IPS-11a (cell line): Measurements from ENCODE around the gene PCK2.

Experiments
- H3K4me3 ChIP-seq: one replicate; pipeline ENCODE4 v1.5.1; 2013; ENCODE audit warnings: low read depth, low read length, control low read depth

Gene PCK2

DNA sequence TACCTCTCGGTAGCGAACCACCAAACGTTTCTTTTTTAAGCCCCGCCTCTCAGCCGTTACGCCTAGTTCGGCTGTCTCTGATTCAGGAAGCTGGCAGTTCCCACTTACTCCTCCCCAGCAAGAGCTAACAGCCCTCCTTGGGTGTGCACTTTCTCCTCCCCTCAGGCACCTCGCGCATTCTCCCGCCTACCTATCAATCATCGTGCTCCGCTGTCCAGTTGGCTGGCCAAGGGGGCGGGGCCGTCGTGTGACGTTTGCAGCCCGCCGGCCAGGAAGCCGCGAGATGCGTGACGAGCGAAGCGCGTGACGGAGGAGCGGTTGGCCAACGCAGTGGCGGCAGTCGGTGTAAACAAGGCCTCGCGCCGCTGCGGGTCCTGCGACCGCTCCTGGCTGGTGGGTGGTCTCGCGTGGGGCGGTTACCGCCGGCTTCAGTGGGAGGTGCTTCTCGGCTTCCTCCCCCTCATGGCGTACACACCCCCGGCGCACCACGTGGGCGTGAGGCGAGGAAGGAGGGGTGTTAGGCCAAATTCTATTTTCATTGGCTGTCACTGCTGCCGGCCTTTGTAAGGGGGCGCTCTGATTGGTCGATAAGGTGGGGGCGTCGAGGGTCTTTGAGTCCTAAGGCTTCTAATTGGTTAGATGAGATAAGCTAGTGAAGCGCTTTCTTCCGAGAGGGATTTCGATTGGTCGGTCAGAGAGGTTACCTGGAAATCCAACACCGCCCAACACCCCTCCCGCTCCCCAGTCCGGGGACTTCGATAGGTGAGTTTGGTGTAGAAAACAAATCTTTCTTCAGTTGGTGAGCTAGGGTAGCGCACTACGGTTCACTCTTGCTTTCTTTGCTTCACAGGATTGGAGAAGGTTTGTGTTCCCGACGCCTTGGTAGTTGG is 20.7 kb downstream of the PCK2 start, which contains the start of the genes DCAF11 and NRL:
Gene DCAF11, plus strand, starts transcription at position 246 of the 890 bp plus-strand sequence. CDS start 818 bp downstream, outside the sequence.
Gene NRL, minus strand, starts transcription at position 418 of the 890 bp plus-strand sequence. CDS start 32,101 bp downstream, outside the sequence.
- H3K4me3 ChIP-seq = peak within 1 kb of the TSS; percentile 94

DNA sequence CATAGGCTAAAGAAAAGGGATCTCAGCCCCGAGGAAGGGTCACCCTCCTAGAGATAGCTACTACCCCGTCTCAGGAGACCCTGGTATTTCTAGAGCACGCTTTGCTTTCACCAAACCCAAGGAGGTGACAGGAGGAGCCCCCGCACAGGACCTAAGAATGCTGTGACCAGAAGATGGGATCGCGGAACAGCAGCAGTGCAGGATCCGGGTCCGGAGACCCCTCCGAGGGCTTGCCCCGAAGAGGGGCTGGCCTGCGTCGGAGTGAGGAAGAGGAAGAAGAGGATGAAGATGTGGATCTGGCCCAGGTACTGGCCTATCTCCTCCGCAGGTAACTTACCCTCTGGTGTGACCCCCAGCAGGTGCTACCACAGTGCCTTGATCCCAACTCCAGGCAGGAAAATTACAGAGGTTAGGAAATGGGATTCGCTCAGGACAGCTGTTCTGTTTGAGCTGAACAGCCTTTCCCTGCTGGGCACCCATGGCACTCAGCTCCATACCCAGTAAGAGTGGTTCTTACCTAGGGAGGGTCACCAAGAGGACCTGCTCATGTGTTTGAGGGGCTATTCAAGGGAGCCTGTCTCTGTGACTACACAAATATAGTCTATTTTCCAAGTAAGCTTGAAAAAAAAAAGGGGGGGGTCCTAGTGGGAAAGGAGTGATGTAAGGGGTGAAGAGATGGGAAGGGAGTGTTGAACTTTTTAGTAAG is 21.5 kb downstream of the PCK2 start:
- peak overlapping the region; percentile 94 for H3K4me3 ChIP-seq

DNA sequence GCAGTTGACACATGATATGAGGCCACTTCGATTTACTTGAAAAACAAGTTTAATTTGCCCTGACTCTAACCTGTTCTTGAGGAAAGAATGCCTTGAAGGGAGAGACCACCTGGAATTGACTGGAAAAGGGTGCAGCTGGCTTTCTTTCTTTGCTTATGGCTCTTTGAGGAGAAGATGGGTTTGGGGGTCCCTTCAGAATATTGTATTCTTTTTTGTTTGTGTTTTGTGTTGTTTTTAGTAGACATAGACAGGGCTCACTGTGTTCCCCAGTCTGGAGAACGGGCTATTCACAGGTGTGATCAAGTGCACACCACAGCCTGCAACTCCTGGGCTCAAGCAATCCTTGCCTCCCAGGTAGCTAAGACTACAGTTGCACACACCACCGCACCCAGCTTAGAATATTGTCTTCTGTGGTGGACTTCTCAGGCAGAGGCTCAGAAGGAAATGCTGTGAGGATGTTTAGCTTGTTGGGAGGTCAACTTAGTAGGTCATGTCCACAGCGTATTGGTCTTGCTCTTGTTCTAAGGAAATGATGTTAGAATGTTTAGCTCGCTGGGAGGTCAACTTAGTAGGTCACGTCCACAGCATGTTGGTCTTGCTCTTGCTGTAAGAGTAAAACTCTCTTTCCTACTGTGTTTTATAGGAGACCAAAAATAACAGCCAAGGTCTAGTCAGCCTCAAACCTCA is 22.2 kb downstream of the PCK2 start:
- H3K4me3 ChIP-seq = no peak overlapping the region

DNA sequence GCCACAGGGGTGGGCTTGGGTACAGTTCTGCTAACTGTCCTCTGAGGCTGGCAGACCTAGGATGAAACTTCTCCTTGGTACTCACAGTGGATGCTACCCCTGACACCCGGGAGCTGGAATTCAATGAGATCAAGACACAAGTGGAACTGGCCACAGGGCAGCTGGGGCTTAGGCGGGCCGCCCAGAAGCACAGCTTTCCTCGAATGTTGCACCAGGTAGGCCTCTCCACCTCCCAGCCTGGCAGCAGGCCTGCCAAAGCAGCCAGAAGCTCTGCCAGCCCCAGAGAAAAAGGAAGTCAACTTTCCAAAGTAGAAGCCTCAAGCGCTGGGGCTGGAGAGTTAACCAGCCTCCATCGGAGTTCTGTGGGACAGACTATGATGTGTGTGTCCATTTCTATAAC is 23.1 kb downstream of the PCK2 start:
- H3K4me3 ChIP-seq = no peak overlapping the region

DNA sequence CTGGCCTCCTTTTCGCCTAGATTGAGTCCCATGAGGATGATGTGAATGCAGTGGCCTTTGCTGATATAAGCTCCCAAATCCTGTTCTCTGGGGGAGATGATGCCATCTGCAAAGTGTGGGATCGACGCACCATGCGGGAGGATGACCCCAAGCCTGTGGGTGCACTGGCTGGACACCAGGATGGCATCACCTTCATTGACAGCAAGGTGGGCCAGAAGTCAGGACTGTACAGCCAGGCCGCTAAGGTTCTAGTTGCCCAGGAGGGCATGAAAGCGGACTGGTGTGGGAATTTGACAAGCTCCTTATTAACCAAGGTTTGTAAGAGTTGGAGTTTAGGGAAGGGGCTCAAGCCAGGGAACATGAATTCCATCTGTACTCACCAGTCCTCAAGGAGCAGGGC is 25.6 kb downstream of the PCK2 start:
- no peak overlapping the region for H3K4me3 ChIP-seq

DNA sequence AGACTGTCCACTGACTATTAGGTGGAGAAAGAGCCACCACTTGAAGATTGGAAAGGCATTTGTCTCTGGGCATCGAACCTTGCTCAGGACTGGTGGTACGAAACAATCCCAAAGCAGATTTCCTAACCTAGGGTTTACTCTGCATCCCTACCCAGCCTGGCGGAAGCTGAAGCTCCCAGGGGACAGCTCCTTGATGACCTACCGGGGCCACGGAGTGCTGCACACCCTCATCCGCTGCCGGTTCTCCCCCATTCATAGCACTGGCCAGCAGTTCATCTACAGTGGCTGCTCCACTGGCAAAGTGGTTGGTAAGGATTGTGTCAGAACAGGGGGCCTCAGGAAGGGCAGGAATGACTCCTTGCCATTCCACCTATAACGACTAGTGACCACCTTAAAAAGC is 27.1 kb downstream of the PCK2 start:
- H3K4me3 ChIP-seq = no peak overlapping the region

DNA sequence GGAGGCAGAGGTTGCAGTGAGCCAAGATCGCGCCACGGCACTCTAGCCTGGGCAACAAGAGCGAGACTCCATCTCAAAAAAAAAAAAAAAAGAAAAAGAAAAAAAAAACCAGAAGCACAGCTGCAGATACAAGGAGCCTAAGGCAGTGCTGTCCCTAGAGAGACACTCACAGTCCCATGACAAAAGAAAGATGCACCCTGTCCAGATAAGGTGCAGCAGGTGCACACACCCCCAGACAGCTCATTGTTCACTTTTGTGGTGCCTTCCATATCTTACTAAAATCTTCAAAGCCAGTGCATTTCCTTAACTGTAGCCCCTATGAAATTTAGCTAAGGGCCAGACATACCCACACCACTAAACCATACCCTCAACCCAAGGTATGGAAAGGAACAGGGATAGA is 28.3 kb downstream of the PCK2 start:
- H3K4me3 ChIP-seq = no peak overlapping the region

DNA sequence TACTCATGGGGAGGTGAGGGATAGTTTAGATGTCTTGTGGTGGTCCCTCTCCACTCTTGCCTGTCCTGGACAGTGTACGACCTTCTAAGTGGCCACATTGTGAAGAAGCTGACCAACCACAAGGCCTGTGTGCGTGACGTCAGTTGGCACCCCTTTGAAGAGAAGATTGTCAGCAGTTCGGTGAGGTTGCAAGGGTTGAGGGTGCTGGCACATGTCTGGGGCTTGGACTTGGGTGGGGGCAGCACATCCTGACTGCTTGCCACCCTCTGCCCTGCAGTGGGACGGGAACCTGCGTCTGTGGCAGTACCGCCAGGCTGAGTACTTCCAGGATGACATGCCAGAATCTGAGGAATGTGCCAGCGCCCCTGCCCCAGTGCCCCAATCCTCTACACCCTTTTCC is 28.8 kb downstream of the PCK2 start:
- no peak overlapping the region for H3K4me3 ChIP-seq

DNA sequence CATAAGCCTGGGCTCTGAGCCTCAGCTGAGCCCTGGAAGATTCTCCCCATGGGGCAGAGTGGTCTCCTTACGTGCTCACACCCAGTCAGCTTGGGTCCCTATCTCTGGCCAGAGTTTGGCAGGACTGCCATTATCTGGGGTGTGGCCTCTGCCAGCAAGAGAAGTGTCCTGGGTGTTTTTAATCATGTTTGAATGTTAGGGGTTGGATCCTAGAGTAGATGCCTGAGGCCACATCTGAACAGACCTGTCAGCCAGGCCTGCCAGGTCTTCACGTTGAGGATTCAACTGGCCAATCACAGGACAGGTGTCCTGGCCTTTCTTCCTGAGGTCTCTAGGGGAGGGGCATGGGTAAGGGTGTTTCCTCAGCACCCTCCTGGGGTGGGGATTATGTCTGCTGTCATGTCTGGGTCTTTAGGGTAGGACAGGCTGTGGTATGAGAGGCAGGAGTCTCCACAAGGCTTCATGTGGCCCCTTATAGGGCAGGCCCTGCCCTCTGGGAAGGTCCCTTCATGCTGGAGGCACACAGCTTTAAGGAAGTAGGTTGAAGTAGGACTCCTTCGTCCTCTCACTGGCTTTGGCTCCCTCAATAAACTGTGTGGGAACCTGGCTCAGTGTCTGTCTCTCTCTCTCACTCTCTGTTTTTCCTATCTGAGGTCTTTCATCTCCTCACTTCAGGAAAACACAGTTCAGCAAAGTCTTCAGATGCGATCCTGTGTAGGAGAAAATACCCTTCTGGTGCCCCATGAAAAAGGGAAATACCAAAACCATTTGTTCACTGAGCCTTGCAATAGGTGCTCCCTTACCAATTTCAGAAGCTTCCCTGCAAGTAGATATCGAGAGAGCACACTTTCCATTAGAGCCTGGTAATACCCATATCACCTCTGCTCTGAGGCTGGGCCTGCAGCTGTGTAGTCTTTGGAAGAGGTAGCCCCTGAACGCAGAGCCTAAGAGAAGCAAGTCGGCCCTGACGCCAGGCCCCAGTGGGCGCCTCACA is 29.6 kb downstream of the PCK2 start:
- no peak overlapping the region for H3K4me3 ChIP-seq

DNA sequence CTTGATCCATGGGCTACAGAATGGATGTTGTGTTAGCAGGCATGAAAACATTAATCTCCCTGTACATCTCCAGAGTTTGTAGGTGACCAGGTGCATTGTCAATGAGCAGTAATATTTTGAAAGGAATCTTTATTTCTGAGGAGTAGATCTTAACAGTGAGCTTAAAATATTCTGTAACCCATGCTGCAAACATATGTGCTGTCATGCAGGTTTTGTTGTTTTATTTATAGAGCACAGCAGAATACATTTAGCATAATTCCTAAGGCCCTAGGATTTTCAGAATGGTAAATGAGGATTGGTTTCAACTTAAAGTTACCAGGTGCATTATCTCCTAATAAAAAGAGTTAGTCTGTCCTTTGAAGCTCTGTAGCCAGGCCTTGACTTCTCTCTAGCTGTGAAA is 32.8 kb downstream of the PCK2 start:
- no peak overlapping the region for H3K4me3 ChIP-seq

DNA sequence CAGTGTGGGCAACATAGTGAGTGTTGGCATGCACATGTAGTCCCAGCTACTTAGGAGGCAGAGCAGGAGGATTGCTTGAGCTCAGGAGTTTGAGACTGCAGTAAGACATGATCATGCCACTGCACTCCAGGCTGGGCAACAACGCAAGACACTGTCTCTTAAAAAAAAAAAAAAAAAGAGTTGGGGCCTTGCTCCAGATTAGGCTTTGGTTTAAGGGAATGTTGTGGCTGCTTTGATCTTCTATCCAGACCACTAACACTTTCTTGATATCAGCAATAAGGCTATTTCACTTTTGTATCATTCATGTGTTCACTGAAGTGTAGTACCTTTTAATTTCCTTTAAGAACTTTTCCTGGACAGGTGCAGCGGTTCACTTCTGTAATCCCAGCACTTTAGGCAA is 33.6 kb downstream of the PCK2 start:
- H3K4me3 ChIP-seq = no peak overlapping the region

DNA sequence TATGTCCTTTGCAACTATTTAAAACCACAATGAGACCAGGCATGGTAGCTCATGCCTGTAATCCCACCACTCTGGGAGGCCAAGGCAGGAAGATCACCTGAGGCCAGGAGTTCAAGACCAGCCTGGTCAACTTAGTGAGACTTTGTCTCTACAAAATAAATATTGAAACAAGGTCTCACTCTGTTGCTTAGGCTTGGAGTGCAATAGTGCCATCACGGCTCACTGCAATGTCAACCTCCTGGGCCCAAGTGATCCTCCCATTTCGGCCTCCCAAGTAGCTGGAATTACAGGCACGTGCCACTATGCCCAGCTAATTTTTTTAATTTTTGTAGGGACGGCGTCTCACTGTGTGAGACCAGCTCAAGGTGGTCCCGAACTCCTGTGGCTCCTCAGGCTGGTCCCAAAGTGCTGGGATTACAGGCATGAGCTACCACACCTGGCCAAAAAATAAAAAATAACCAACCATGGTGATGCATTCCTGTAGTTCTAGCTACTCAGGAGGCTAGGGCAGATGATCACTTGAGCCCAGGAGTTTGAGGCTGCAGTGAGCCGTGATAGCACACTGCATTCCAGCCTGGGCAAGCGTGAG is 35.4 kb downstream of the PCK2 start:
- H3K4me3 ChIP-seq = no peak overlapping the region

DNA sequence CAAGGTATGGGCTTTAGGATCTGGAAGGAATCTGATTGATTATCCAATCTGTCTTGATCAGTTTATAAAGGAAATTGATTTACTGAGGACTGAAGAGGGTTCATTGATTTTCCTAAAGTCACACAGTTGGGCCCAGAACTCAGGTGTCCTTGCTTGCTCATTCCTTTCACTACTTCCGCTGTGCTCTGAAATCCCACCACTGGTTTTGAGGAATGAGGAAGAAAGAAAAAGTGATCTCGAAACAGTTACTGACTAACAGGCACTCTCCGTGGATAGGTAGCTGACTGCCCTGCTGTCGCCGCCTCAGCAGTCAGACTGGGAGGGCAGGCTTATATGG is 36.2 kb downstream of the PCK2 start, which contains the start of gene FITM1:
Gene FITM1, plus strand, starts transcription at position 280 of the 337 bp plus-strand sequence. CDS start 905 bp downstream, outside the sequence.
- H3K4me3 ChIP-seq = no peak within 1 kb of the TSS

DNA sequence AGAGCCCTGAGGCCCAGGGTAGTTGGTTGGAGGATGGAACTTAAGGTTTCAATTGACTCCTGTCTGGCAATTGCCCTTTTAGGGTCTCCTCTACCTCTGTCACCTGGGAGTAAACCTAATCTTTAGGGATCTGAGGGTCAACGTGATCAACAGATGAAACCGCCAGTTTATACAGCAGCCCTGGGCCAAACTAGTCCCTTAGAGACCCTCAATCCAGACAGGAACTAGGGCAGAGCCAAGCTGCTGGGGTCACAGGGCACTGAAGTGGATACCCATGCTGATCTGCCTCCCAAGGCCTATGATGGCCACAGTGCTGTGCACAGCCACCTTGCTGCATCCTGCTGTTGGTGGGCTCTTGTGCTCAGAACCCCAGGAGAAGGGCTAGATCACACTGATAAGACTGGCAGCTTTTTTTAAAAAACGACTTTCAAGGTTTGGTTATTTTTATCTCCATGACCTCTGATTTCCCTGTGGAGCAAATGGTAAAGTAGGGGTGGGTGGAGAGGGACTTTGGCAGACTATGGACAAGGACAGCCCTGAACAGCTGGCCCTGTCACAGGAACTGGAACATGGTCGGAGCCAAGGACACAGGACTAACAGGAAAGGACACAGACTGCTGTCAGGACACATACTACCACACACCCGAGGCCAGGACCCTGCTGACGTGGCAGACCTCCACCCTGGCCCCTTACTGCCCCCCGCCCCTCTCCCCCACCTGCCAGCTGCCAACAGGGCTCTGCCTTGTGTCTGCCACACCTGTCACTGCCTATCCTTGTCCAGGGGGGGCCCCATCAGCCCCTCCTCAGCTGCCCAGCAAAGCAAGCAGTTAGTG is 36.8 kb downstream of the PCK2 start:
- no peak overlapping the region for H3K4me3 ChIP-seq

DNA sequence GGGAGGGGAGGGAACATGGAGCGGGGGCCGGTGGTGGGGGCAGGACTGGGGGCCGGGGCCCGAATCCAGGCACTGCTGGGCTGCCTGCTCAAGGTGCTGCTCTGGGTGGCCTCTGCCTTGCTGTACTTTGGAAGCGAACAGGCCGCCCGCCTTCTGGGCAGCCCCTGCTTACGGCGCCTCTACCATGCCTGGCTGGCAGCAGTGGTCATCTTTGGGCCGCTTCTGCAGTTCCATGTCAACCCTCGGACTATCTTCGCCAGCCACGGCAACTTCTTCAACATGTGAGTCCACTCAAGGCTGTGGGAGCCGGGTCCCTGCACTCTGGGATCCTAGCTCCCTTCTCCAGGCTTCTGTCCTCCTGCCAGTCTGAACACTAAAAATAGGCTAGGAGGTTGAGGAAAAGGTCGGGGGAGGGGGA is 37.4 kb downstream of the PCK2 start:
- no peak overlapping the region for H3K4me3 ChIP-seq

DNA sequence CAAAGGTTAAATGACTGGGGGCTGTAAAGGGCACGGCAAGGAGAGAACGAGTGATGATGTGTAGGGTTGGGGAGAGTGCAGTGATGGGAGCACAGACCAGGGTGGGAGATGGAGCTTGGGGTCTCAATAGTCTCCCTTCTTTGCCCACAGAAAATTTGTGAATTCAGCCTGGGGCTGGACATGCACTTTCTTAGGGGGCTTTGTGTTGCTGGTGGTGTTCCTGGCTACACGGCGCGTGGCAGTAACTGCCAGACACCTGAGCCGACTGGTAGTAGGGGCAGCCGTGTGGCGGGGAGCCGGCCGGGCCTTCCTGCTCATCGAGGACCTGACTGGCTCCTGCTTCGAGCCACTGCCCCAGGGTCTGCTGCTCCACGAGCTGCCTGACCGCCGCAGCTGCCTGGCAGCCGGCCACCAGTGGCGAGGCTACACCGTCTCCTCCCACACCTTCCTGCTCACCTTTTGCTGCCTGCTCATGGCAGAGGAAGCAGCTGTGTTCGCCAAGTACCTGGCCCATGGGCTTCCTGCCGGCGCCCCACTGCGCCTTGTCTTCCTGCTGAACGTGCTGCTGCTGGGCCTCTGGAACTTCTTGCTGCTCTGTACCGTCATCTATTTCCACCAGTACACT is 38.1 kb downstream of the PCK2 start:
- no peak overlapping the region for H3K4me3 ChIP-seq

DNA sequence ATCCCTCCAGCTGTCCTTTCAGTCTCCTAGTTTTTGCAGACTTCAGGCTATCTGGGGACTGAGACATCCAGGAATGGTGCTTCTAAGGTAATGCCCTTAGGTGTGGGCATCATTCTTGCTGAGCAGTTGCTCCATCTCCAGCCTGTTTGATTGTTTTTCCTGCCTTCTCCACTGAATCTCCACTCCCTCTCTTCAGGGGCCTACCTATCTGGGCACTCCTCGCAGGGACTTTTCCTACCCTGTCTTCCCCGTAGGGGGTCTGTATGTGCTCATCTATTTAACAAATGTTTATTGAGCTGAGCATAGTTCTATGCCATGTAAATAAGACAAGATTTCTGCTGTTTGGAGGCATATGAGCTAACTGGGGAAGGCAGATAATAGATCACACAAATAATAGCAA is 38.9 kb downstream of the PCK2 start:
- no peak overlapping the region for H3K4me3 ChIP-seq

DNA sequence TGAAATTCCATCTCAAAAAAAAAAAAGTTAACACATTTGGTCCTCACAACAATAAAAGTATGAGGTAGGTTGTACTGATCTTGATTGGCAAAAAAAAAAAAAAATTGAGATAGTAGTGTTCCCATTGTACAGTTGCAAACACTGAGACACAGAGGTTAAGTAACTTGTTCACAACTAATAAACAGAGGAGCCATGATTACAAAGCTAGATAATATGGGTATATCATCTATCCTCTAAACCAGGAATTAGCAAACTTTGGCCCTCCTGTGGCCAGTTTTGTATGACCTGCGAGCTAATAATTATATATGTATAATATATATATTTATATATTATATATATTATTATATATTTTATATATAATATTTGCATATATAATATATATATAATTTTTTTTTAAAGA is 39.6 kb downstream of the PCK2 start:
- H3K4me3 ChIP-seq = no peak overlapping the region

DNA sequence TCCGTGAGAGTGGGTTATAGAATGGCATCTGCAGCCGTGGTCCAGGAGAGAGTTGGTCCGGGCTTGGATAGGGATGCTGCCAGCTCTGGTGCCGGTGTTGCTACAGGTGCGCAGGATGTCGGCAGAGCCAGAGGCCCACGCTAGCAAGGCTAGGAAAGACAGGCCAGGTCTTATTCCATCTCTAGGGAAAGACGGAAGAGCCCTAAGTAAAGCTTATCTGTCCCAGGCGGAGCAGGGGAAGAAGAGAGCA is 41.4 kb downstream of the PCK2 start:
- peak overlapping the region; percentile 76 for H3K4me3 ChIP-seq
